HG03064 (cell line): ENCODE measurements around the gene TLE5.

Experiments
- ATAC-seq: cut with Tn5 transposase; IDR thresholded peaks from one replicate; pipeline ENCODE4 v1.9.1; 2021; ENCODE audit warnings: low read depth; ENCODE audit not compliant: unreplicated experiment

The TLE5 gene

GRCh38 chr19:3062165-3063105 is at the start of gene TLE5:
Gene TLE5 (minus strand): TSS chr19:3062495. CDS start chr19:3062200, 295 bp downstream.
- no peak for ATAC-seq

GRCh38 chr19:3111586-3112247 is 49.4 kb upstream of the TLE5 start:
- no peak for ATAC-seq

GRCh38 chr19:3110126-3110825 is 48.0 kb upstream of the TLE5 start:
- no peak for ATAC-seq

- no peak for ATAC-seq
These were observed 47.2 kb upstream of the TLE5 start for GRCh38 chr19:3109491-3109890.

- ATAC-seq: no peak
These were observed 46.5 kb upstream of the TLE5 start for GRCh38 chr19:3108775-3109174.

GRCh38 chr19:3107658-3108057 is 45.4 kb upstream of the TLE5 start:
- ATAC-seq: no peak

- ATAC-seq: no peak
These were observed 44.3 kb upstream of the TLE5 start for GRCh38 chr19:3106509-3107141.

GRCh38 chr19:3105641-3106508 is 43.6 kb upstream of the TLE5 start:
- no peak for ATAC-seq

- ATAC-seq: no peak
These were observed 42.4 kb upstream of the TLE5 start for GRCh38 chr19:3104708-3104983.

GRCh38 chr19:3102239-3103140 is 40.2 kb upstream of the TLE5 start:
- no peak for ATAC-seq

- ATAC-seq: no peak
These were observed 38.7 kb upstream of the TLE5 start for GRCh38 chr19:3100747-3101730.

GRCh38 chr19:3100331-3100730 is 38.0 kb upstream of the TLE5 start:
- ATAC-seq: no peak

GRCh38 chr19:3099347-3100145 is 37.3 kb upstream of the TLE5 start:
- ATAC-seq: no peak

- ATAC-seq: no peak
These were observed 36.4 kb upstream of the TLE5 start for GRCh38 chr19:3098515-3099346.

GRCh38 chr19:3098141-3098514 is 35.8 kb upstream of the TLE5 start:
- no peak for ATAC-seq

GRCh38 chr19:3097442-3097871 is 35.2 kb upstream of the TLE5 start:
- no peak for ATAC-seq
